ENCODE measurements around the gene ITM2C.

ITM2C gene

DNA sequence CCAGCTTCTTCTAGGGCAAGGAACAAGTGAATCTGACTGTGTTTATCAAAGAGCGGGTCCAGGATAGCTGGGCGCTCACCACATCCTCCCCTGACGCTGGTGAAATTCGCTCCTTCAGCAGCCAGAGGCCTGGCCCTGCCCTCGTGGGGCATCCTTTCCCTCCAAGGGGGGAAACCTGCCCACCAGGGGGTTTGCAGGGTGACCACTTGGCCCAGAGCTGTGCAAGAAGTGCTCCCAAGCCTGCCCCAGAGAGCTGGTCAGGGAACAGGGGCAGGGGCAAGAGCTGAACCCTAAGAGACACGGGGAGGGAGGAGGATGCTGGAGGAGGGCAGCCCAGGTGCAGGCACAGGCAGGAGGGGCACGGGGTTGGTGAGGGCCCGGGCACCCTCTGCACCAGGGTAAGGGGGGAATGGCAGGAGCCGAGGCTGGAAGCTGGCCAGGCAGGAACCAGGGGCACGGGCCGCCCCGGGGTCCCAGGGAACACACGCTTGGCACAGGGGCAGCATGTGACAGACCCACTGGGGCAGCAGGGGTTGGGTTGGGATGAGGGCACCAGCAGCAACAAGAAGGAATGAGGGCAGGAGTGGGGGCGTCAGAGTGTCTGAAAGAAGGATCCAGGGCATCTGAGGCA is 63.1 kb downstream of the ITM2C start:
- ATAC-seq (no peak), DNase-seq (no peak)

Measured in stimulated activated naive CD8-positive, alpha-beta T cell treated with anti-CD3 and anti-CD28 coated beads, Interleukin-15, Interleukin-2, amounts not matched to agents 100 U/mL and 50 U/mL, for 24 hours (primary cell).